Stimulated activated CD4-positive, alpha-beta T cell treated with anti-CD3 and anti-CD28 coated beads, Interleukin-12 subunit alpha, Interleukin-12 subunit beta, amount 100 ng/mL, for 48 hours (primary cell): ENCODE data around the gene APPBP2.

ENCODE experiments used
- DNase-seq, 3 donors: peaks; one replicate each; pipeline ENCODE4 v3.0.0-alpha.2; 2020; ENCODE audit warnings: low read depth in 2 of 3, low spot score in 1 of 3

The APPBP2 gene

DNA sequence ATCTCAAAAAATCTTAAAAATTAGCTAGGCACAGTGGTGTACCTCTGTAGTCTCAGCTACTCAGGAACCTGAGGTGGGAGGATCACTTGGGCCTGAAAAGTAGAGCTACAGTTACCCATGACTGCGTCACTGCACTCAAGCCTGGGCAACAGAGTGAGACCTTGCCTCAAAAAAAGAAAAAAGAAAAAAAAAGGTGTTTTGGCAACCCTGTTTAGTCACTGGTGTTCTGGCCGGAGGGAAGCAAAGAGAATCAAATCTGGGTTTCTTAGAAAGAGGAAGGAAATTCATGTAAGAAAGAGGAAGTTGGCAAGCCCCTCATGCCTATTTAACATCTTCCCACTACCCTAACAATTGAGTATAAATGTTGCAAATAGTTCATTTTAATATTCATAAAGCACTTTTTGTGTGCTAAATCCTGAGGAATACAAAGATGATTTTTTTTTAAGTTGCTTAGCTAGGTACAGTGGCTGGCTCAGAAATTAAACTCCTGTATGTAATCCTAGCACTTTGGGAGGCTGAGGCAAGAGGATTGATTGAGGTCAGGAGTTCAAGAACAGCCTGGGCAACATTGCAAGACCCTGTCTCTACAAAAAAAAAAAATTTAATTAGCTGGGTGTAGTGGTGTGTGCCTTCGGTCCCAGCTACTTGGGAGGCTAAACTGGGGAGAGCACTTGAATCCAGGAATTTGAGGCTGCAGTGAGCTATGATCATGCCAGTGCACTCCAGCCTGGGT, 127.6 kb downstream of the APPBP2 start:
- no peak for DNase-seq

DNA sequence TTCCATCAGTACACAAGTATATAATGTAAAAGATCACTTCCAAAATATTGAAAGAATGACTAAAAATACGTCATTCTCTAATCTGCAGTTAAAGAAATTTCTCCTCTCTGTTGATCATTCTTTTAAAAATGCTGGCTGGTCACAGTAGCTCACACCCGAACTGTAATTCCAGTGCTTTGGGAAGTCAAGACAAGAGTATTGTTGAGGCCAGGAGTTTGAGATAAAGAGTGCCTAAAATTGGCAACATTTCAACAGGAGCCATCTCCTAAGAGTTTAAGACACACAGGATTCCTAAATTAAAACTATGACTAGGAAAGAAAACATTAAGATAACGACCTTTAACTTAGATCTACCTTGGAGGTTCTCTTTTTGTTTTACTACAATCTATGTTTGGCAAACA, 129.6 kb downstream of the APPBP2 start:
- no peak for DNase-seq

DNA sequence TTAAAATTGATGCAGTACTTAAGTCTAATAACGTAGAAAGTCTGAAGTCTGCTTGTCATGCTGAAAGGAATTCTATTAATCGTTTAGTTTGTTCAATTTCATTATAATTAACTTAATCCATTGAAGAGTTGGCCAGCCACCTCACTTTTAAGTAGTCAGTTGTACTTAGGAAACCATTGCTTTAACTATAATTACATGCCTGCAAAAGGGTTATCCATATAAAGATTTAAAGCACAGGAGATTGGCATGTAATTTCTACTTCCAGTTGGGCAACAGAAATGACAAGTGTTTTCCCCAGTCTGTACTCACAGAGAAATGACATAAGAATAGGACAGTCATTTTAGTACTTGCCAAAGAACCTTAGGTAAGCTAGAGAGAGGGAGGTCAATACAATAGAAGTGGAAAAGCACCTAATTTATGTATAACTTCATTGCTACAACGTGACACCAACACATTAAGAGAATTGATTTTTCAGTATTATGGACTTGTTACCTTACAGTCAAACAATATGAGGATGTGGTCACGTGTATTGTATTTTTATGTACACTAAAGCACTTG, 130.5 kb downstream of the APPBP2 start:
- no peak for DNase-seq

DNA sequence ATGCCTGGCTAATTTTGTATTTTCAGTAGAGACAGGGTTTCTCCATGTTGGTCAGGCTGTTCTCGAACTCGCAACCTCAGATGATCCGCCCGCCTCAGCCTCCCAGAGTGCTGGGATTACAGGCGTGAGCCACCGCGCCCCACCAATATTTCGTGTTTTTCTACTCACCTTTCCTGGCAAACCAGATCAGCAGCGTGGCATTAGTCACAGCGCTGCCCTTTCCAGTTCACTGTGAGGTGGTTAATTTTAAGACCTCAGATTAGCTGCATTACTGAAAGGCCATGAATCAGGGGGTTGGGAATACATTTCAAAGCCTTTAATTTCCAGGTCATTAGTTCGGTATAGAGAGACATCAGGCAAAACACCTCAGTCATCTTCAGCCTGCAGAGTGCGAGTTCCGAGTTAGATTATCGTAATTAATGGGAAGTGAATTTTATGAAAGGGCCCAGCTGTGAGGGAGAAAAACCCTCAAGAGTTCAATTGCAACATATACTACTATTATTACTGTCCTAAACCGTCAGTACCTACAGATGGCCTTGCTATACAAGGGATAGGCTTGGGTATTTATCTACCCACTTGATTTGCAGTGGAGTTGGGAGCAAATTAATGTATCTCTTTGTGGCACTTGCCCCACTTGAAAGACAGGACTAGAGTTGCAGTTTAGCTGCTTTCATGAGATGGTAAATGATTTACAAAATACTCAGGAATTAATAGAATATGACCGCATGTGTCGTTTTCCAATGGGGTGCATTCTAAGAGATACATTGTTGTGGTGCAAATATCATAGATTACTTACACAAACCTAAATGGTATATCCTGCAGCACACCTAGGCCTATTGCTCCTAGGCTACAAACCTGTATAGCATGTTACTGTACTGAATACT, 132.0 kb downstream of the APPBP2 start:
- no peak for DNase-seq
